Fibroblast of villous mesenchyme (primary cell): ENCODE measurements around the gene RASGRF2. TPM values are rescaled to one million over a fixed set of nuclear protein-coding genes. Genes with fewer than 3 reads are reported as not detected.

ENCODE experiments used
- DNase-seq: peaks from one replicate; pipeline ENCODE4 v3.0.0-alpha.2; 2010; ENCODE audit warnings: low read depth
- H3K4me3 ChIP-seq: 2 replicates; pipeline ENCODE4 v1.5.1; 2011; ENCODE audit warnings: low read depth, mild to moderate bottlenecking, low read length
- CTCF ChIP-seq: IDR thresholded peaks from 2 replicates; pipeline ENCODE4 v1.5.1; 2012; ENCODE audit warnings: low read depth, mild to moderate bottlenecking, low read length; ENCODE audit not compliant: insufficient read depth
- total RNA-seq: library from RNA; depleted of rRNA; stranded (reverse); fragments of >200 nt; gene quantifications from 2 replicates; pipeline ENCODE4 v1.2.3, GENCODE V29; 2012

Gene RASGRF2
- total RNA-seq, 1 donor = 3.9 TPM

DNA sequence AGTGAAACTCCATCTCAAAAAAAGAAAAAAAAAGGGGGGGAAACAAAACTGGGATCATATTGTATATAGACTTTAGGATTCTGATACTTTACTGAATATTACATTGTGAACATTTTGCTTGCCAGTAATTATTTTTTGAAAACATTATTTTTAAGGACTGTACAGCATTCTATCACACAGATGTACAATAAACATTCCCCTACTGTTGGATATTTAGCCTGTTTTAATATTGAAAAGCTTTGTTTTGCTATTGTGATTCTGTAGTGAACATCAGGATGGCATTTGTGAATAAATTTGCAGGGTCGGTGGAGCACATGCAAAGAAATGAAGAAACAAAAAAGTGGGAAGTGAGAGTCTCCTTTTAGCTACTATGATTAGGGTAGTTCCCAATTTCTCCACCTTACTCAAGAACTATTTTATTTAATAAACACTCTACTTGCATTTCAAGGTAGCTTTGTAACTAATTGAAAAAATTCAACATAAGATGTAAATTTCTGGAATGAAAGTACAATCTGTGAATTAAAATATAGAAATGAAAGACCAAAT is 18.7 kb downstream of the RASGRF2 start:
- no peak for DNase-seq
- no peak for TF ChIP-seq CTCF
- no peak overlapping the region for H3K4me3 ChIP-seq

DNA sequence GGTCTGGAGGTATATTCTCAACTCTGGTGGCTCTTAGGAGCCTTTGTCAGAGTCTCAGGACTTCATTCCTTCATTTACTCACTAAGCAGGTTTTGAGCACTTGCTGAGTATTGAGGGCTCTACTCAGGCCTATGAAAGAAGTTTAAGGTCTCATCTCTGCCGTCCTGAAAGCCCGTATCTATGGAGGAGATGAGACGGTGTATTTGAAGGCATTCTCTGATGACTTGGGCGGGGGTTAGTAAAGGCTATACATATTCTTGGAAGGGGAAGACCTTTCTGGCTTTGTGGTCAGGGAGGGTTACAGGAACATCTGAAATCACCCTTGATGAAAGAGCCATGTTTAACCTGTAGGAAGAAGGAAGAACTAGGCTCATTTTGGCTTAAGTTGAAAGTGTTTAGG is 21.9 kb downstream of the RASGRF2 start:
- DNase-seq = no peak
- H3K4me3 ChIP-seq = no peak overlapping the region
- no peak for TF ChIP-seq CTCF

GRCh38 chr5:80985600-80986228 is 25.6 kb downstream of the RASGRF2 start:
- no peak overlapping the region for H3K4me3 ChIP-seq
- no peak for DNase-seq
- TF ChIP-seq CTCF = no peak

- no peak for DNase-seq
- TF ChIP-seq CTCF = no peak
Observed at GRCh38 chr5:80986382-80986781, 26.2 kb downstream of the RASGRF2 start.

DNA sequence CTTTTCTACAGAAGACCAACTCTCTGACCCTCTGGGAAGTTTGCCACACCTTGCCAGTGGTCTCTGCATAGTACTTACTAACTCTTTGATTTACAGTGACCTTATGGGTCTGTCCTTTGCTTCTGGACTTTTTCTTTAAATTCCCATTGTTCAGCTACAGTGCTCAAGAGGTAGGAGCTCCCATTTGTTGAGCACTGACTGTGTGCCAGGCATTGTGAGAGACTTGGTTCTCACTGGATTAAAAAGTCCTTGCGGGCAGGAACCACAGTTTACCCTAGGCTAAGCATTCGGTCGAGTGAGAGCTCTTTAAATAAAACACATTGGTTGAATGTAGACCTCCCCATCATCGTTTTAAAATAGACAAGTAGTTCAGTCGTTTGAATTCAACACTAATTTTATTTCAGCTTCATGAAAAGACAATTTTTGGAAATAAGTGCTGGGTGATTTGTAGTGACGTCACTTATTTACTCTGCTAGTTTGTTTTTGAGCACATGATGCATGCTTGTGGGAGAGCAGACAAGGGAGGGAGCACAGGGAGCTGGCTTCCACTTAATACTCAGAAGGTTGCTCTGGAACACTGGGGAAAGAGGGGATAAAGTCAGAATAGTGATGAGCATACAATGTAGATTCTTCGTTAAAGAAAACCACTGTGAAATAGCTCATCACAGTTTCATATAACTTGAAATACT is 27.1 kb downstream of the RASGRF2 start:
- no peak overlapping the region for H3K4me3 ChIP-seq
- TF ChIP-seq CTCF = no peak
- DNase-seq = peak; percentile 65

More at GRCh38 chr5:80986382-80986781, 26.2 kb downstream of the RASGRF2 start:
- no peak overlapping the region for H3K4me3 ChIP-seq

DNA sequence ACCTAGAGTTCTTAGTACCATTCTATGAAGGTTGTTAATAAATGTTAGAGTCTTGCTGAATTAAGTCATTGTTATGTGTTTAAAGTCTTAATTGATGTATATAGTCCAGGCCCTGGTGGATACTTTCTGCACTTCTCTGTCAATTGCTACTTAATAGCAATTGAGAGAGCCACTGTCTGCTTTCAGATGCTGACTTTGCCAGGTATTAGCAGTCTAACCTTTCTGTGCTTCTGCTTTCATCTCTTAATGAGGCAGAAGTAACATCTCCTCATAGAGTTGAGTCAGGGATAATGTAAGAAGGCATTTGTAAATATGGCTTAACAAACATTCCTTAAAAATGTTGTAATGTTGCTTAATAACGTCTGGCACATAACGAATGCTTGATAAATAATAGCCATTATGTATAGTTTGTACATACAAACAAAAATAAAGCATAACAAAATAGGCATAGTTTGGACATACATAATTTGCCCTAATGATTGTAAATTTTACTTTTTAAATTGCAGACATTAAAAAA is 28.3 kb downstream of the RASGRF2 start:
- no peak overlapping the region for H3K4me3 ChIP-seq
- DNase-seq = peak; percentile 68
- no peak for TF ChIP-seq CTCF
